SW 1271 (cell line): Measurements from ENCODE around the gene RGS1.
A peak's percentile ranks its signal among the peaks of the same experiment; 100 is the strongest.
"Not testable (repeated sequence)": the region's sequence is repeated elsewhere in the genome, so short reads cannot be mapped to it uniquely, and the experiment has no call there.

Source experiments
- DNase-seq, 2 experiments: peaks; one replicate each; lab custom pipeline; 2025; lab: John Stamatoyannopoulos, UW

Gene RGS1

GRCh38 chr1:192575499-192576189 is at the start of gene RGS1:
Gene RGS1, plus strand, starts transcription at chr1:192575773. Its CDS starts 20 bp downstream, at chr1:192575793.
- no peak for DNase-seq

- no peak for DNase-seq
Measured at GRCh38 chr1:192527111-192527795, 48.3 kb upstream of the RGS1 start.

GRCh38 chr1:192527950-192528349 is 47.6 kb upstream of the RGS1 start:
- DNase-seq = no peak

- DNase-seq = no peak
Measured at GRCh38 chr1:192529031-192529755, 46.4 kb upstream of the RGS1 start.

GRCh38 chr1:192529811-192530210 is 45.8 kb upstream of the RGS1 start:
- DNase-seq = no peak

GRCh38 chr1:192530254-192530653 is 45.3 kb upstream of the RGS1 start:
- DNase-seq = no peak

- DNase-seq = not testable (repeated sequence)
Measured at GRCh38 chr1:192531037-192531703, 44.4 kb upstream of the RGS1 start.

GRCh38 chr1:192534666-192535065 is 40.9 kb upstream of the RGS1 start:
- DNase-seq = no peak

- no peak for DNase-seq
Measured at GRCh38 chr1:192535916-192536664, 39.5 kb upstream of the RGS1 start.

GRCh38 chr1:192538407-192539296 is 36.9 kb upstream of the RGS1 start:
- no peak for DNase-seq

- peak in 1 of 2 experiments; percentile 41 for DNase-seq
Measured at GRCh38 chr1:192539297-192540092, 36.1 kb upstream of the RGS1 start.

GRCh38 chr1:192543445-192543844 is 32.1 kb upstream of the RGS1 start:
- no peak for DNase-seq

GRCh38 chr1:192545896-192546521 is 29.6 kb upstream of the RGS1 start:
- peak in 1 of 2 experiments; percentile 2 for DNase-seq

- no peak for DNase-seq
Measured at GRCh38 chr1:192546596-192547190, 28.9 kb upstream of the RGS1 start.

- DNase-seq = no peak
Measured at GRCh38 chr1:192547501-192547900, 28.1 kb upstream of the RGS1 start.

- no peak for DNase-seq
Measured at GRCh38 chr1:192549937-192550336, 25.6 kb upstream of the RGS1 start.

GRCh38 chr1:192550922-192551534 is 24.5 kb upstream of the RGS1 start:
- DNase-seq = no peak

- DNase-seq = no peak
Measured at GRCh38 chr1:192552760-192553191, 22.8 kb upstream of the RGS1 start.
